GM18907 (cell line): ENCODE data around the gene TRIP6.

Source experiments
- ATAC-seq: cut with Tn5 transposase; IDR thresholded peaks from one replicate; pipeline ENCODE4 v1.9.1; 2021; ENCODE audit warnings: mild to moderate bottlenecking, moderate library complexity; ENCODE audit not compliant: unreplicated experiment

The TRIP6 gene

DNA sequence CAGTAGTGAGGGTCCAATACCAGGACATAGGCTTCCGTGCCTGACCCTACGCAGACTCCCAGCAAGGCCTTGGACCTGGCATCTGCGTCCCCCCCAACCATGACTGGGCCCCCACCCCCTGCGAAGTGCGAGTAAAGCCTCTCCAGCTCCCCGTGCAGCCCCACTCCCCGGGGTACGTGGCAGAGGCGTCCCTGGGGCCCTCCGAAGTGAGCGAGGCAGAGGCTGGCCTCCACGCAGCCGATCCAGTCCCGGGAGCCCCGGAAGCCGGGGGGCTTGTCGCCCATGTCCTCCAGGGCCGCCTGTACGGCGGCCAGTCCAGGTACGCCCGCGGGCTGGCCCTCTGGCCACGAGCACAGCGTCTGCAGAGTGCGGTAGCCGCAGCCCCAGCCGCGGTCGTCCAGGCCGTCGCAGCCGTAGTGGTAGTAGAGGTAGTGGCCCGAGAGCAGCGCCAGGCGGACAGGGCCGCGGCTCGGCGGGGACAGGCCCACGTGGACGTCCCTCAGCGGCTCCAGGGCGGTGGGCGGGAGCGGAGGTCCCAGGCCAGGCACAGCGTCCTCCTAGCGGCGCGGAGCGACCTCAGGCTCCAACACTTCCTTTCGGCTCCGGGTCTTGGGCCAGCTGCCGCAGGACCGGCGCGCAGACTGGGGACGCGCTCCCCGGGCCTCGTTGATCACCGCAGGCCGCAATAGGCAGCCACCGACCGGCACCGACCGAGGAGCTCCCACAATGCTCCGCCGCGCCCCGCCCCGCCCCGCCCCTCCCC lies 22.0 kb downstream of the TRIP6 start, which contains the start of gene UFSP1:
Gene UFSP1, minus strand, starts transcription at position 728 of the 763 bp plus-strand sequence. Its CDS starts 444 bp downstream, at position 284.
- peak; percentile 32 for ATAC-seq

DNA sequence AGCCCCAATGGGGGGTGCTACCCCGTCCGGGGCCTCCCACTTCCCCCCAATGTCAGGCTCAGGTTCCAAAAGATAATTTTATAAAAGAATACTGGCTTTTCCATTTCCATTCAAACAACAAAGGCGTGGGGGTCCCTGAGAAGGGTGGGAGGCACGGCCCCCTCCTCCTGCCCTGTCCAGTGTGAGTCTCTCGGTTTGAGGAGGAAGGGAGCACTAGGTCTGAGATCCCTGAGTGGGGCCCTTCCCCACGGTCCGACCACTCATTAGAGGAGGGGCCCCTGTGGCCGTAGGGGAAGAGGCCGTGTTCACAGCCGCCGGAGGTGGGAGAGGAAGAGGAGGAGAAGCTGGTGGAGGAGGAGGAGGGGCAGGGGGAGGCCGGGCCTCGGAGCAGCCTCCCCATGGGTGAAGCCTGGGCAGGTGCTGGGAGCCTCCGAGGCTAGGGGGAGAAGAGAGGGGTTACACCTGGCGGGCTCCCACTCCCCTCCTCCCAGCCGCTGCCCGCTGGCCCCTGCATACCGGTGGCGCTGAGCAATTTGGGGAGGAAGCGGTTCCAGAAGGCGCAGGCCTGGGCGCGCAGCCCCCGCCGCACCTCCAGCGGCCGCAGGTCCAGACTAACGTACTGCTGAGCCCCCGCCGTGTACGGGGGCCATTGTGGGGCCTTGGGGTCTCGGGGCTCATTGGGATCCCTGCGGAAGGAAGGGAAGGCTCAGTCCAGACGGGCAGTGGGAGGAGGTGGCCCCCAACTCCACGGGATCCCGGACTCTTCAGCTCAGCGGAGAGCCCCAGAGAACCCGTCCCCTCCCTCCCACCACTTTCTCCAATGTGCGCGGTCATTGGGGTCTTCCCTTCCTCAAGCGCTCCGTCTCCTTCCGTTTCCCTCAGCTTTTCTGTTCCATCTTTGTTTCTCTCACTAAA lies 23.7 kb downstream of the TRIP6 start:
- no peak for ATAC-seq

GRCh38 chr7:100891568-100892247 lies 24.5 kb downstream of the TRIP6 start:
- ATAC-seq, result no peak

GRCh38 chr7:100892364-100893317 lies 25.5 kb downstream of the TRIP6 start:
- ATAC-seq, result no peak

DNA sequence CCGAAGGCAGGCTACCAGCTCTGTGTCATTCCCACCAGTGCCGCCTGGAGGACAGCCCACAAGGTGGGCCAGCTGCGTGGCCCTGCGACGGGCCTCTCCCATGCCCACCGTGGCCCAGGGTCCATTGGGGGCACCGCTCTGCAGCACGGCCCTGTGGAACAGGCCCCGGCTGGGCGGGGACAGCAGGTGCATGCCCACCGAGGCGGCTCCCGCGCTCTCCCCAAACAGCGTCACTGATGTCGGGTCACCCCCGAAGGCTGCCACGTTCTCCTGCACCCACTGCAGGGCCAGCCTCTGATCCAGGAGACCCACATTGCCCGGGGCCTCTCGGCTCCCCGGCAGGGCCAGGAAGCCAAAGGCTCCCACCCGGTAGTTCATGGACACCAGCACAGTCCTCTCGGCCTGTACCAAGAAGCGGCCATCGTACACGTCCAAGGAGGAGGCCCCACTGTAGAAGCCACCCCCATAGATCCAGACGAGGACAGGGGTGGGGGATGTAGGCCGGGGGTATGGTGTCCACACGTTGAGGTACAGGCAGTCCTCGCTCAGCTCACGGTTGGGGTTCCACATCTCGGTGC lies 26.2 kb downstream of the TRIP6 start:
- no peak for ATAC-seq

DNA sequence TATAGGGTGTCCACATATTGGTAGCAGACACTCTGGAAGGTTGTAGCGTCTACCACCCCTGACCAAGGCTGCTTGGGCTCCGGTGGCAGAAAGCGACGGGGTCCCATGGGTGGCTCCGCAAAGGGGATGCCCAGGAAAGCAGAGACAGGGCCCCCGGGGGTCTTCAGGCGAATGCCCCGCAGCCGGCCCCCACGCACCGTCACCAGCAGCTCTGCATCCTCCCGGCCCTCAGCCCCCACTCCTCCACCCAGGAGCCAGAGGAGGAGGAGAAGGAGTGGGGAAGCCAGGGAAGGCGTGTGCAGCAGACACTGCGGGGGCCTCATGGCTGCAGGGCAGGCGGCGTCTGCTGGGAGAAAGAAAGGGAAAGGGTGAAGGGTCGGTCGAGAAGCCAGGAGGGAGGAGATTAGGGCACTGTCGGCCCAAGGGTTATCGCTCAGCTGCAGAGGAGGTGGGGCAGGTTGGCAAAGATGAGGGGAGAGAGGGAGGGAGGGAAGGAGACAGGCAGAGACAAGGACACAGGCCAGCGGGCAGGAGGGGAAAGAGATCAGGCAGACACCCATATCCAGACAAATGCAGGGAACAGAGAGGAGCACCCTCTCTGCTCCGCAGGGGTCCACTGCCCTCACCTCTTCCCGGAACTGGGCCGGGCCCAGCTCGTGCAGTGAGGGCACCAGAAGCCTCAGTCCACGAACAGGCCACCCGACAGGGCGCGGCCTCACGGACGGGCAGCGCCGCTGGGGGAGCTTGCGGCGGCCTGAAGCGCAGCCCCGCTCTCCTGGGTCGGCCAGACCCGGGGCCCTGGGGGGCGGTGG lies 26.9 kb downstream of the TRIP6 start:
- ATAC-seq, result no peak

- no peak for ATAC-seq
Measured at GRCh38 chr7:100894860-100895700, 27.9 kb downstream of the TRIP6 start.

GRCh38 chr7:100895701-100895955 lies 28.4 kb downstream of the TRIP6 start, which contains the start of gene ACHE:
Gene ACHE (minus strand): TSS chr7:100895888. CDS start chr7:100894232, 1,656 bp downstream.
- no peak for ATAC-seq

DNA sequence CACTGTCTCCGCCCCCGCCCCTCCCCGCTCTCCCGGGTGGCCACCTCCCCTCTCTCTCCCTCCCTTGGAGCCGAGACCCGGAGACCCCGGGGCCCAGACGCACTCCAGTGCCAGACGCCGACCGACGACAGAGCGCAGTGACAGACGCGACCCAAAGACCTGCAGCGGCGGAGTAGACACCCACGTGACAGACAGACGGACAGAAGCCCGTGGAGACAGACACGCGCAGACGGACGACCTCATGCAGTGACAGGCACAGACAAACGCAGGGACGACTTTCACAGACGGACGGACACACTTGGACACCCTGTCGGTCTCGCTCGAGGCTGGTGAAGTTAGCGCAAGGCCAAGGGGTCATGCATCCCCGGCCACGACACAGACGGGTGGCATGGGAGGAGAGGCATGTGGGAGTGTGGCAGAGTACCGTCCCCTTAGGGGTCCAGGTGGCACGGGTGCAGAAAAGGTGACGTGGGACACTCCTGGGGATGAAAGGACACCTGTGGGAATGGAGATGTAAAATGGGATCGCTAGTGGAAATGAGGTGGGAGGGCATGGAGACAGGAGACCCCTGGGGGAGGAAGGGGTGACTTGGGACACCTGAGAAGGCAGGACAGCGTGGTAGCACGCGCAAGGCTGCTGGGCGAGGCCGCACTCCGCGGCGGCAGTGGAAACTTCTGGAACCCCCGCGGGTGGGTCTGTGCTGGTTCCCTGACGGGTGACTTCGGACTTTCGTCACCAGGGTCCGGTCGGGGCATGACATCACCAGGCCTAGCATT lies 29.0 kb downstream of the TRIP6 start:
- peak; percentile 39 for ATAC-seq

DNA sequence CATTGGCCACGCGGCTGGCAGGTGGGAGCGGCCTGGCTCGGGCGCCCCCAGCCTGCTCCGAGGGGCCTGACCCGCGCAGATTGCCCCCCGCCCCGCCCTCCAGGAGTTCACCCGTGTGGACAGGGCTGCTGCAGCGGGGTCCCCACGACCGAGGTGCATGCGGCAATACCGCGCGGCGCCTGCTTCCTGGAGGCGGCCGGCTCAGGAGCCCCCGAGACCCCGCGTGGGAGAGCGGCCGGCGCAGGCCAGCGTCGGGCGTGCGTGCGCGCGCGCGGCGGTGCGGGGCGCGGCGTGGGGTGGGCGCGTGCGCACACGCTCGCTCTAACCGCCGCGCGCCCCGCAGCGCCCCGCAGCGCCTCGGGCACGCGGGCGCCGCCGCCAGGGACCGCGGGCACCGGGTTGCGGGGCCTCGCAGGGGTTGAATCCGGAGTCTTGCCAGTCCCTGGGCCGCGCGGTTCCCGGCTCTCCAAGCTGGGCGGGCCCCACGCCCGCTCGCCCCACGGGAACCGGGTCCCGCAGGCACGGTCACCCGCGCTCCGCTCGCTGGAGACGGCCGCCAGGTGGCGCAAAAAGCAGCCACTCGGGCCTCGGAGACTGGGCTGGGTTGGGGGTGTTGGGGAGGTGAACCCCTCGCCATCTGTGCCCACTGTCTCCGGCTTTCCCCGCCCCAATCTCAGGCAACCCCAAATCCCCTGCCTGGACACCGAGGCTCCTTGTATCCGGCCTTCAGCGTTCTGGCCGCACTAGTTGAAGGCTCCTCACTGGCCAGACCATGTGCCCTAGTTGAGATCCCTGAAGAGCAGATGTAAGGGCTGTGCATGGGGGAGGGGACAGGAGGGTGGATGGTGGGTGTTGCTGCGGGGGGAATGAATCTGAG lies 29.8 kb downstream of the TRIP6 start:
- ATAC-seq, result no peak

DNA sequence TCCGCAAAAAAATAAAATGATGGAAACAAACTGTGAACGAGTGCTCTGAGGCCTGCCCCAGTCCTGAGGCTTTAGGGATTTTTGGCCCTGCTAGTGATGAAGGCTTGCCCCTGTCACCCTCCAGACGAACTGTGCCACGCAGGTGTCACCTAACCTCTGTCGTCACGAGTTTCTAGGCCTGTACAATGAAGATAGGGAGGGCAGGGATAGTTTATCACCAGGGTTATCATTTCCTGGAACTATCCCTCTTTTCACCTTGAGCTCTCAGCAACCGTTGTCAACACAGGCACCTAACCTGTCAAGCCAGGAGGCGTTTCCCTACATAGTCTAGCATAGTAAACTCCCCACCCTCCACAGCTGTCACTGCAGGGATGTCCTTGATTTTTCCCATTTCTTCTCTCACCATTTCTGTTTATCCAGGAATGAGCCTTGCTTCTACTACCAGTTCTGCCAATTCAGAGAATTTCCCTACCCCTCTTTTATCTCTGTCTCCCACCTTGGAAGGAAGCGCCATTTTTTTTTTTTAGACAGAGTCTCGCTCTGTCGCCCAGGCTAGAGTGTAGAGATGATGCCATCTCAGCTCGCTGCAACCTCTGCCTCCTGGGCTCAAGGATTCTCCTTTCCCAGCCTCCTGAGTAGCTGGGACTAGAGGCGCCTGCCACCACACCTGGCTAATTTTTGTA lies 30.7 kb downstream of the TRIP6 start:
- no peak for ATAC-seq

DNA sequence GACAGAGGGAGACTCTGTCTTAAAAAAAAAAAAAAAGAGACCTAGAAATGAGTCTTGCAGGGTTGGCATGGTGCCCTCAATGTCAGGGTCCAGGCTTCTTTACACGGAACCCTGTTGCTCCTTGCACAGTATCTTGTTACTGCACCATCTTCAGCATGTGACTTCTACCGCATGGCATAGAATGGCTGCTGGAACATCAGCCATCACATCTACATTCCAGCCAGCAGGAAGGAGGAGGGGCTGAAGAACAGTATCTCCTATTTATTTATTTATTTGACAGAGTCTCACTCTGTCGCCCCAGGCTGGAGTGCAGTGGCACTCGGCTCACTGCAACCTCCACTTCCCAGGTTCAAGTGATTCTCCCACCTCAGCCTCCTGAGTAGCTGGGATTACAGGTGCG lies 32.2 kb downstream of the TRIP6 start:
- no peak for ATAC-seq

DNA sequence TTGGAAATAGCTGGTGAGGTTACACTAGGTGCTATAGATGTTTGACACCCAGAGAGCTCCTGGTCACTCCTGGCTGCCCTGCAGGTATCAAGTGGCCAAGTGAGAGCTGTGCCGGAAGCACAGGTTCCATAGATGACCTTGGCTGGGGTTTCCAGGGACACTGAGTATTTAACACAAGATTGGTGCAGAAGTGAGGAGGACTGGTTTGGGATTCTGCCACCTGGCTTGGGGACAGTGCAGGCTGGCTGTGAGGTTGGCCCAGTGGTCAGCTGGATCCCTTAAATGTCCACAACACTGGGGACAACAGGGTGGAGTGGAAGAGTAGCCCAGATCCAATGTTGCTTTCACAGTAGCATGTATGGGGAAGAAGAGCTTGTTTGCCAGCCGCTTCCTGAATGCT lies 33.8 kb downstream of the TRIP6 start:
- ATAC-seq, result no peak

- no peak for ATAC-seq
Measured at GRCh38 chr7:100901921-100902332, 34.7 kb downstream of the TRIP6 start.

DNA sequence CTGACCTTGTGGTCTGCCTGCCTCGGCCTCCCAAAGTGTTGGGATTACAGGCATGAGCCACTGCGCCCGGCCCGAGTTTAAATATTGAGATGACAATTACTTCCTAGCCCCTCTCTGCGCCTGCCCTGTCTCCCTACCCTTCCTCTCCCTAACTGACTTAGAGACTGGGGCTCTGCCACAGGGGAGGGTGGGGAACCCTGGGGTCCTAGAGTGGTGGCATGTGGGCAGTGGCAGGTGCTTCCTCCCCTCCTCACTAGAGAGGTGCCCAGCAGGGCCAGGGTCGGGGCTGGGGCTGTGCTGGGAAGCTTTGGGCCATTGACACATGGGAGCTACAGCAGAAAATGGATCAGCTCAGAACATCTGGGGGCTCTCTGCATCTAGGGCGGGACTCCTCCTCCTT lies 35.5 kb downstream of the TRIP6 start:
- no peak for ATAC-seq

GRCh38 chr7:100908512-100908911 lies 41.3 kb downstream of the TRIP6 start:
- no peak for ATAC-seq
